NCI-H2081 (cell line): ENCODE results near the gene NISCH.

ENCODE experiments used
- DNase-seq, 2 experiments: peaks; one replicate each; lab custom pipeline; 2025; lab: John Stamatoyannopoulos, UW

The NISCH gene

DNA sequence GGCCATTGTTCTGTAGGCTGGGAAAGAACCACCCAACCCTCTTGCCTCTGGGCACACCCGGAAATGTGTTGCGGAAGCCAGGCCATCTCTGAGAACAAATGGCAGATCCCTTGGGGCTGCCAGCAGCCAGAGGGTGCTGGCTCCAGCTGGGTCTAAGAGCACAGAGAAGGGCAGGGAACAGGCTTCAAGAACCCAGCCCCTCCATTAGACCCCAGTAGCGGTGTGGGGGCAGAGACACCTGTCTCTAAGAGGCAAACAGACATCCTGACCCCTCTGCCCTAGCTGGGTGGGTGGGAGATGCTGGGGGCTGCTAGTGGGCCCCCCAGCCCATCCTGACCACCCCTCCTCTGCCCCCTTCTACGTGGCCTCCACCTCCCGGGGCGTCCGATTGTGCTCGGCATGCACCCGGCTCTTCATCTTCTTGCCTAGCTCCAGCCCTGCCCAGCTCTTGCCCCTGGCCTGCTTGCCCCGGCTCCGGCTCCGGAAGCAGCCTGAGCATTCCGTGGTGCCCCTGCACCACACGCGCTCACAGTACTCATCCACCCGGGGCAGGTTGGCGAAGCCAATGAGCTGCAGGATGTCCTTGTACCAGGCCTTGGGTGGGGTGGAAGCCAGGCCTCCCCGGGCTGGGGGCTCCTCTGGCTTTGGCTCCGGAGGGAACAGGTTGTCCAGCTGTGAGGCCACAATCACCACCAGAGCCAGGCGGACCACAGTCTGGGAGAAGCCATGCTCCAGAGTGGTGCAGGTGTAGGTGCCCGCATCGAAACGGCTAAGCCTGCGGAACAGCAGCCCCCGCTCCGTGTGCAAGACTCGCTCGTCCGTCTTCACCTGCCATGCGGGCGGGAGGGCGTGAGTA is 19.9 kb upstream of the NISCH start:
- DNase-seq: no peak

- DNase-seq: no peak
Measured at GRCh38 chr3:52436500-52437149, 18.8 kb upstream of the NISCH start.

GRCh38 chr3:52437326-52438103 is 17.9 kb upstream of the NISCH start:
- no peak for DNase-seq

GRCh38 chr3:52438104-52438376 is 17.4 kb upstream of the NISCH start:
- DNase-seq: no peak

- no peak for DNase-seq
Measured at GRCh38 chr3:52438579-52439425, 16.6 kb upstream of the NISCH start.

DNA sequence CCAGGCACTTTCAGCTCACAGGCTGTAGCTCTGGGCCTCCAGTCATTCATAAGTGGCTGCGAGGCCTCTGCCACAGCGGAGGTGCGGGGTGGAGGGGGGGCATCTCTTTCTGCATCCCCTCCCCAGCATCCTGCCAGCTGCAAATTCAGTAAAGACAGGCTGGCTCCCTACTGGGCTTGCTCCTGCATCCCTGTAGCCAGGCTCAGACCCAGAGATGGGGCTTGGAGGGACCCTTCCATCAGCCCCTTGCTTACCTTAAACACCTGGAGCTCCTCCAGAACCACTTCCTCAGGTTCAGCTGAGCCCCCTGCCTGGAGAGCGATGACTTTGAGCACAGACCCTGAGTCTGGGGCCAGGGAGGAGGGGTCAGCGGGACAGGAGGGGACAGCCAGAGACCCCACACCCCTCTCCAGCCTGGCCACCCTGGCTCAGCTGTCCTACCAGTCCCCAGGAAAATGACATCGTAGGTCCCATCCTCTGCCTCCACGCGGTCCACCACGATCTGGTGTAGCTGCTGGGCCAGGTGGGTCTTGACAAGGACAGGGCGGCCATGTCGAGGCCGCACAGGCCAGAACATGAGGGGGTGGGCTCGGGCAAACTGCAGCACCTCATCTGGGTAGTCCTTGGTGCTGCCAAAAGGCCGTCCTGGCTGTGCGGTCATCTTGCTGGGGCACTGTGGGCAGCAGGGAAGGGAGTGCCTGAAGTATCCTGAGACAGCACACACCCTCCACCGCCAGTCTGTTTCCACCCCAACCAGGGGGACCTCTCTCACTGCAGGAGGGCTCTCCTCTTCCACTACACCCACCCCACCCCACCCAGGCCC is 15.8 kb upstream of the NISCH start:
- no peak for DNase-seq

DNA sequence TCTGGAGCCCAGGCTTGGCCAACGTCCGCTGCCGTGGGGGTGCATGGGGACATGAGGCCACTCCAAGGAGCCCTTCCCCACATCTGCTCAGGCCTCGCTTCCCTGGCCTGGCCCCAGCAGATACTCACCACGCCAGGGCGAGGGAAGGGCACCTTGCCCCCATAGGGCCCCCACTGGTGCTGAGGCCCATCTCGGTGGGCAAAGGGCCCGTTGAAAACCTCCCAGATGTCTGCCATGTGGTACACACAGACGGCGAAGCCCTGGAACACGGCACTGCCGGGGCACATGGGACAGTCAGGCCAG is 15.2 kb upstream of the NISCH start:
- DNase-seq: no peak

- DNase-seq: no peak
Measured at GRCh38 chr3:52440671-52441070, 14.7 kb upstream of the NISCH start.

GRCh38 chr3:52441091-52441771 is 14.2 kb upstream of the NISCH start:
- DNase-seq: no peak

DNA sequence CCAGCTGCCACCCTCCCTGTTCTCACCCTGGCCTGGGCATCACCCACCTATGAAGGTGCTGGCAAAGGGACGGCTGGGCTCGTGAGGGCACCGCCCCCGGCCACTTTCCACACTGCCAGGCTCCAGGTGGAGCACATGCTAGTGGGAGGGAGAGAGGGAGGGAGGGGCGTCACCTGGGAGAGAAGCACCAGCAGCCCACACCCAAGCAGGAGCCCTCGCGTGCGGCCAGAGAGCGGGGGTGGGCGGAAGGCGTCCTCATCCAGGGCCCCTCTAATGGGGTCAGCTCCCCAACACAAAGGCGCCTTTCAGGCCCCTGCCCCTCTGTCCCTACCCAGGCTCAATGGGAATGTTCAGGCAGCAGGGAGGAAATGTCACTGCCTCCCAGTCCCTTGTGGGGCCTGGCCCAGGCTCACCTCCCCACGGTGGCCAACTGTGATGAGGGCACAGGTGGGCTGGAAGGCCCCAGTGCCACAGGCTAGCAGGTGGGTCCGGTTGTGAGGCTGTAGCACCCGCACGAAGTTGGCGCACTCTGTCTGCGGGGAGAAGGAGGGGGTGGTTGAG is 13.6 kb upstream of the NISCH start:
- no peak for DNase-seq

DNA sequence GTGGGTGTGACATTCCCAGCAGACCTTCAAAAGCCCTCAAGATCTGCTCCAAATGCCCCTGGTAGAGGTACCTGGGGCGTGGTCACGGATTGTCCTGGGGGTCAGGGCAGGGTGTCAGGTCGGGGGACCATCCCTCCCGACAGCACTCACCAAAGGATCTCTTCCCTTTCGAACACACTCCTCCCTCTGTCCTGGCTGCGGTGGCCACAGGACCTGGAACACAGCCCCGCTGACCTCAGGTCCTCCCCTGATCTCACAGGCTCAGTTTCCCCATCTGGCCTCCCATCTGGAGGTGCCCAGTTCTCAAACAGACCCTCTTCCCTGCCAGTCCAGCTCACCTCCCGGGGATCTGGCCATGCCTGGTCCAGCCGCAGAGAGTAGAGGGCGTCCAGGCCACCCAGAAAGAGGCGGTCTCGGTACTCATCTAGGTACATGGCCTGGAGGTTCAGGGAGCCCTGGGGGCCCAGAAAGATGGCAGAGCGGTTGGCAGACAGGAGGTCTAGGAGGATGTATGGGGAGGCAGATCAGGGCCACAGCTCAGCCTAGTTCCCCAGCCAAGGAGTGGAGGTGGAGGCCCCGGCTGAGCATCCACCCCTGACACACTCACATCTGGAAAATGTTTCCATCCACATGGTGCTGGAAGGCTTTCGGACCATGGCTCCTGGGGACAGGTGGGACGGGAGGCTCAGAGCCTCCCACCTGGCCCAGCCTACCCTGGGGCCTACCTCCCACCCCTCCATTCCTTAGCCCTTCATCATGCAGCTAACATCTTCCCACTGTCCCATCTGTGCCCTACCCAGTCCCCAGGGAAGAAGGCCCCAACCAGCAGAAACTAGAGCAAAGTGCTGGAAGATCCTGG is 12.8 kb upstream of the NISCH start:
- no peak for DNase-seq

GRCh38 chr3:52443268-52443610 is 12.2 kb upstream of the NISCH start:
- DNase-seq: no peak

DNA sequence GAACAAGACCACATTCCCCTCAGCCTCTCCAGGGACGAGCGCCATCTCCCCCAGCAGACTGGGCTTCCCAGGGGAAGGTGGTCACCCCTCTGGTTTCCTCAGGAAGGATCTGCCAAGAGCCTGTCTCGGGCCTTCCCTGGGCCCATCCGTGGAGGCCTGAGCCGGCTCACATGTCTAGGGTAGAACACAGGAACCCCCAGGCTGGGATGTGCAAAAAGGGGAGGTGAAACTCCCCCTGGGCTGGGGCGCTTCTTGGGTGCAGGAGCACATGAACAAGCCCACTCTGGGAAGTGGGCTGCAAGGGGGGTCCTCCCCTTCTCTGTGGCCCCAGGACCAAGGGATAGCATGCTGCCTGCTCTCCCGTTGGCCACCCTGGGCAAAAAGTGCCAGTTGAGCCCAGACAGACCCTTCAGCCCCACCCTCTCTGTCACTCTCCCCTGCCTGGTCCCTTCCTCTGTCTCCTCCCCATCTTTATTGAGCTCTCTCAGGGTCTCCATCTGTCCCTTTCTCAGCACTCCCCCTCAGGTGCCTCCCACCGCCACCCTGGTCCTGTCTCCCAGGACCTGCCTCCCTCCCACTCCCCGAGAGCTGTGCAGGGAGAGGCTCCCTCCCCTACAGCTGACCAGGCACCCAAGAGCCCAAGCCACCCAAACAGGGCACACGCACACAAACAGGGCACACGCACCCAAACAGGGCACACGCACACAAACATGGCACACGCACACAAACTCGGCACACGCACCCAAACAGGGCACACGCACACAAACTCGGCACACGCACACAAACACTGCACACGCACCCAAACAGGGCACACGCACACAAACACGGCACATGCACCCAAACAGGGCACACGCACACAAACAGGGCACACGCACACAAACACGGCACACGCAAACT is 11.4 kb upstream of the NISCH start:
- no peak for DNase-seq

DNA sequence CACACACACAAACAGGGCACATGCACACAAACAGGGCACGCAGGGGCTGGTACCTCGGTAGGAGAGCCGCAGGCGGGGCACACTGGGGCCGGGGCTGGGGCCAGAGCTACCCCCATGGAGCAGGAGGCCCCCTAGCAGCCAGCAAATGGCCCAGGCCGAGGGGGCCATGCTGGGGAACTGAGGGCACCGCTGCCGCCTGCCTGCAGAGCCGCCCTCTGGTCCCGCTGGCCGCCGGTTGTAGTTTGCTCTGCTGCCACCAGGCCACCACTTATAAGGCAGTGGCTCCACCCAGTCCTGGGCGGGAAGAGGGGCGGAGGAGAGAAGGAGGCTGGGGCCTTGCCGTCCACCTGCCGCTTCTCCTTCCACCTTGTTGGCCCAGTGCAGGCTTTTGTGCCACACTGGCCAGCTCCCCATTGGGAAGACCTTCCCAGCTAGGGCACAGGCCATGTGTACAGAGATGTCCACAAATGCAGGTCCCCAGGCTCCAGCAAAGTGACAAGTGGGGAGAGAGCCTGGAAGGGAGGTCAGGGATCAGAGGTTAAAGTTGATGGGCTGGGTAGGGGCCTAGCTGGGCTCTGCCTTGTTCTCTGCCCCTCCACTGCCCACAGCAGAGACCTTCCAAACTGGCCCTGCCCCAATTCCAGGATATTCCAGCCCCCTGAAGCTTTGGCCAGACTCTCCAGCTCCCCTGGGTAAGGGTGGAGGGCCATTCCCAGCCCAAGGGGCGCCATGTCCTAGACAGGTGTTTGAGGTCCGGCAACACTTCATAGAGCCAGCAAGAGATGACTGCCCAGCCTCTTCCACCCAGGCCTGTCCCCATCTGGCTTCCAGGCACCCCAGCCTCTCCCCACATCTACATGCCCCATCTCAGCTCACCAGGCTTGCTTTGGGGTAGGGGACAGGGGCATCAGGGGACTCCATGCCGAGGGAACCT is 10.3 kb upstream of the NISCH start, which contains the start of gene SEMA3G:
Gene SEMA3G (minus strand): TSS at position 244 of the 934 bp plus-strand sequence. CDS start 76 bp downstream, at position 168.
- peak; percentile 23 to 29 for DNase-seq

- DNase-seq: no peak
Measured at GRCh38 chr3:52446042-52446441, 9.4 kb upstream of the NISCH start.

DNA sequence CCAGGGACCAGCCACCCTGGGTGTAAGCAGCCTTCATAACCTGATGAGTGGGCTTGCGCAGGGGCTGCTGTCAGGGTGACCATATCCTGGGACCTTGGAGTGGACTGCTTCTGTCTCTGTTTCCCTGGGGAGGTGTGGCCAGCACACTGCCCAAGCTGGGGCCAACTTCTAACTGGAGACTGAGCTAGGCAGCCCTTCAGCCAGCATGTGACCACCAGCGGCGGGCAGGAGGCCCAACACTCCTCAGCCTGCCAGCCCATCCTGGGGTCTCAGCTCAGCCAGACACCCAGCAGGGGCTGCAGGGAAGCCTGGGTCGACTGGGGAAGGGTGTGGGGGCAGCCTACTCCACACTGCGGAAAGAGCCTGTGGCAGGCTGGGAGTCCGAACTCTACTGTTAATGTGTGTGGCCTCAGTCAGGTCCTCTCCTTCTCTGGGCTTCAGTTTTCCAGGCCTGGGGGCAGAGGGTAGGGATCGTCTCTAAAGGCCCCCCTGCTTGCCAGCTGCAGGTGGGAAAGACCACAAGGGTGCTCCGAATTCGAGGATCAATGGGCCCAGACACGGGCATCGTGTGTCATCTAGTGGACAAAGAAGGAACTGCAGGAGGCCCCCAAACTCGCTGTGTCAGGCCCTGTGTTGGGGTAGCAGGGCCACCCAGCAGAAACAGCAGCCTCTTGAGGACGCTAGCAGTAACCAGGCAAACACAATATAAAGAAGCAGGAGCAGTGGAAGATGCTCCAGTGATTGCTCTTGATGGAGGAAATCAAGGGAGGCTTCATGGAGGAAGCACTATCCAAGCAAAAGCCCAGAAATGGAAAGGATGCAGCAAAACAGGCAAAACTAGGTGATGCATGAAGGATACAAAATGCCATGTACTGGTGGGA is 8.5 kb upstream of the NISCH start:
- peak; percentile 23 to 28 for DNase-seq
